GM18858 (cell line): Measurements from ENCODE around the gene SH2D6.

Experiments
- ATAC-seq: cut with Tn5 transposase; IDR thresholded peaks from one replicate; pipeline ENCODE4 v1.9.1; 2021; ENCODE audit not compliant: unreplicated experiment

Gene SH2D6

GRCh38 chr2:85421260-85422071 lies 3.0 kb downstream of the SH2D6 start:
- no peak for ATAC-seq

DNA sequence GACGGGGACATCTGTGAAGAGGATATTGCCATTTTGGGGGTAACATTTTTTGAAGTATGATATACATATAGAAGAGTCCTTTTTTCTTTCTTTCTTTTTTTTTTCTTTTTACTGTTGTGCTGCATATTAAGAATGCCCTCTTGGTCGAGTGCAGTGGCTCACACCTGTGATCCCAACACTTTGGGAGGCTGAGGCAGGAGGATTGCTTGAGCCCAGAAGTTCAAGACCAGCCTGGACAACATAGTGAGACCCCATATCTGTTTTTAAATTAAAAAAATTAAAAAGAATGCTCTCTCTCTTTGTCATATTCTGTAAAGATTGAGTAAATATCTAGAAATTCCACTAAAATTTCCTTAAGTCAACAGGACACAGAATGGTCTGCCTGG lies 3.6 kb downstream of the SH2D6 start:
- no peak for ATAC-seq

DNA sequence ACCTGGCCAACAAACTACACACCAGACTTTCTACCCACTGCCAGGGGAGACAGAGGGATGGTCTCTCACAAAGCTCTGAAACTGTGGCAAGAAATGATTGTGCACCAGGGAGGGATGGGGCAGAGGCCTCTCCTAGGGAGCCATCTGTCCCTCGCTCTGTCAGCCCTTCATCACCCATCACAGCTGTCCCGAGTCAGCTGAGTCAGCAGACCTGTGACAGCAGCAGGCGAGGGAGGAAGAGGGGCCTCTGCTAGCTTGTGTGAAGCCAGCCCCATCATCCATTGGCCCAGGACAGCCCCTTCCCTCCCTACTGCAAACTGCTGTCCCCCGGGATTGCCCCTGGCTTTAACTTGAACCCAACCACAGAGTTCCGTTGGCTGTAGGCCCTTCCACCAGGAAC lies 5.0 kb downstream of the SH2D6 start:
- ATAC-seq: no peak

DNA sequence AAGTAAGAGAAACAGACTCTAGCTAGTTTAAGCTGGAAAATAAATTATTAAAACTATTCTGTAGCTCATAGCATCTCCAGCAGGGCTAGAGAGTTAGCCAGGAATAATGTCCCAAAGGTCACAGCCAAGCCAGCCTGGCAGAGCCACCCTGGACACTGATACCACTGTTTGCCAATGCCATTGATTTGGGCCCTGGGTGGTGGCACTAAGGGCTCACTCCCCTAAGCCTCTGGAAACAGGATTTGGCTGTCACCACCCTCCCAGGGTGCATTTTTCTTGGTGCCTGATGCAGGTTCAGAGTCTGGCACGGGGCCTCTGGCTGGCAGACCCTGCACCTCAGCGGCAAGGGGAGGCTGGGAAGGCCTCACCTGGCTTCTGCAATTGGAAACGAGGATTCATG lies 7.1 kb downstream of the SH2D6 start:
- no peak for ATAC-seq

- ATAC-seq: no peak
These were observed 8.9 kb downstream of the SH2D6 start for GRCh38 chr2:85427300-85427835.

DNA sequence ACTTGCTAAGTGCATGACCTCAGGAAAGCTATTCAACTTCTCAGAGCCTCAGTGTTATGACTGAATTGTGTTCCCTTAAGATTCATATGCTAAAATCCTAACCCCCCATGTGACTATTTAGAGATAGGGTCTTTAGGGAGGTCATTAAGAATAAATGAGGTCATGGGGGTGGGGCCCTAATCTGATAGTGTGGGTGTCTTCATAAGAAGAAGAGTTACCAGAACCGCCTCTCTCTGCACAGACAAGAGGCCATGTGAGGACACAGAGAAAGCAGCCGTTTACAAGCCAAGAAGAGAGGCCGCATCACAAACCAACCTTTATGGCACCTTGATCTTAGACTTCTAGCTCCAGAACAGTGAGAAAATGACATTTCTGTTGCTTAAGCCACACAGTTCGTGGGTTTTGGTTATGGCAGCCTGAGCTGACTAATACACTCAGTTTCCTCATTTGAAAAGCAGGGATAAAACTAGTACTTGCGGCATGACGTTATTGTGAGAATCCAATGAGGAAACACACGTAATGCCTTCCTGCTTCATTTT lies 9.9 kb downstream of the SH2D6 start:
- ATAC-seq: no peak

GRCh38 chr2:85429213-85429923 lies 10.9 kb downstream of the SH2D6 start:
- ATAC-seq: no peak

DNA sequence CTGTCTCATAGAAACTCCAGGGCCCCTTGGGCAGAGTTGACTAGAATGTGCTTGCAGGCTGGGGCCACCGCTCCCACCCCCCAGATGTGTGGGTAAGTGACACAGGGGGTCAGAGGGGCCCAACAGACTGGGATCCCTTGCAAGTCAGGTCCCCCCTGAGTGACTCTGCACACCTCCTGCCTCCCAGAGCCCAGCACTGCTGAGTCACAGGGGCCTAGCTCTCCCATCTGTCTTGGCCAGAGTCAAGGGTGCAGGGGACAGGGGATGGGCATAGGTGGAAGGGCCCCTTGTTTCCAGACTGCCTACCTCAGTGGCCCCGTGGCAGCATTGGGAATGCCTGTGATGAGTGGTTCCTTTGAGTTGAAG lies 11.4 kb downstream of the SH2D6 start:
- ATAC-seq: no peak

DNA sequence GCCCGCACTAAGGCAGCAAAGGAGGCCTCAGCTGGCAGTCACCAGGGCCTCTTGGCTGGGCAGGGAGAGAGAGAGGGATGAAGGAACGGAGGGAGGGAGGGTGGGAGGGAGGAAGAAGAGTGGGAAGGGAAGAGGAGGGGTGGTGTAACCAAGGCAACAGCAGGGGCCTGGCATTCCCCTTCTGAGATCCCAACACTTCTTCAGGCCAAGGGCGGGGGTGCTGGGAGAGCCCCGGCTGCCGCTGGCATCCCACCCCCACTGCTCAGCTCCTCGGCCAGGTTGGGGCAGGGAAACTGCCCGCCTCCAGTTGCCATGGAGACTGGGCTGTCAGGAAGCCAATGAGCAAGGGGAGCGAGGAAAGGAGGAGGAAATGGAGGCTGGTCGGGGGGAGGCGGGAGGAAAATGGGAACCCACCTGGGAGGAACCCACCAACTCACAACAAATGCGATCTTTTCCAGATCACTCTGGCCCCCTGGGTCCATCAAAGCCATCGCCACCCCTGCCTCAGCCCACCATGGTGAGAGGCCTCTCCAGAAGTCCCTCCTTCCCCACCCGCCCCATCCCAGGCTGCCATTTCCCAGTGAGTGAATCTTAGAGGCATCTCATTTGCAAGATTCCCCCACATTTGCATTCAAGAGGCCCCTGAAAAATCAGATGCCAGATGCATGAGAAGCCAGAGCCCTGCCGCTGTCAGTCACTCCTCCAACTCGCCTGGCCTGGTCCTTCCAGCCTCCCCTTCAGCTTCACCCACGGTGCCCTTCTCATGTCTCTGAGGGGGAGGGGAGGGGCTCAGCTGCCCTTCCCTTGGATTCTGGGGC lies 12.4 kb downstream of the SH2D6 start:
- ATAC-seq: no peak

DNA sequence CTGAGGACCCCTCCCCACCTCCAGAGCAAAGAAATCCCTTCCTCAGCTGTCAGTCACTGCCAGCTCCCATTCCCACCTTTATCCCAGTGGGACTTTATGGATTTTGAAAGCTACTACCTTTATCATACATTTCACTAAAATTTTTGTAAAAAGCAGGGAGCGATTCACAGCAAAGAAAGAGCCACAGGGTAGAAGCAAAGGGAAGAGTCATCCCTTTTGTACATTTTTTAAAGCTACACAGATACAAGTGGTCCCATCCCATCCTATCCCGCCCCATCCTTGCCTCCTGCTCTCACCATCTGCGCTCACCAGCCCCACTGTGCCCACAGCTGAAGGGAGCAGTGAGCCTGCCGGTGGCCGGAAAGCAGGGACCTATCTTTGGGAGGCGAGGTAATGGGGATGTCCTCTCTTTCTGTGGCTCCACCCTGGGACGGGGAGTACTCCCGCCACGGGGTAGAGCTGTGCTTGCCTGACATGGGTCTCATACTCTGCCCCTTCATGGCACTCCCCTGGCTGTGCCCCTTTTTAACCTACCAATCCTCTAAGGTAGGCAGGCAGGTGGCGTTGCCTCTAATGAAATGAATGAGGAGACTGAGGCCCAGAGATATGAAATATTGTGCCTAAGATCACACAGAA lies 13.2 kb downstream of the SH2D6 start:
- ATAC-seq: no peak

GRCh38 chr2:85433511-85434089 lies 15.1 kb downstream of the SH2D6 start:
- ATAC-seq: no peak

DNA sequence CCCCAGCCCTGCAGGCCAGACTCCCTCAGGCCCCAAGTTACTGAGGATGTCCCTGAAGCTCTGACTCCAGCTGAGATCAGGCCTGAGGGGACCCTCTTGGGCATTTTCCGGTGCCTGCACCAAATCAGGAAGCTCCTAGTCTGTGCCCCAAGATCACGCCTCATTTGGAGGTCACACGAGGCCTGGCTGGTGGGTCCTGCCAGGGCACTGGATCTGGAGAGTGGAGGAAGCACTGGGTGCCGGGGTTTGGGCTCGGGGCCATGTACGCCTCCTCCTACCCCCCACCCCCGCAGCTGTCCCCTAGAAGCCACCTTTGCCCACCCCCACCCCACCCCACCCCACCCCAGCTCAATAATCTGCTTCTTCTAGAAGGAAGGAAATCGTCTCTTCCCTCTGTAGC lies 16.2 kb downstream of the SH2D6 start:
- ATAC-seq: no peak

DNA sequence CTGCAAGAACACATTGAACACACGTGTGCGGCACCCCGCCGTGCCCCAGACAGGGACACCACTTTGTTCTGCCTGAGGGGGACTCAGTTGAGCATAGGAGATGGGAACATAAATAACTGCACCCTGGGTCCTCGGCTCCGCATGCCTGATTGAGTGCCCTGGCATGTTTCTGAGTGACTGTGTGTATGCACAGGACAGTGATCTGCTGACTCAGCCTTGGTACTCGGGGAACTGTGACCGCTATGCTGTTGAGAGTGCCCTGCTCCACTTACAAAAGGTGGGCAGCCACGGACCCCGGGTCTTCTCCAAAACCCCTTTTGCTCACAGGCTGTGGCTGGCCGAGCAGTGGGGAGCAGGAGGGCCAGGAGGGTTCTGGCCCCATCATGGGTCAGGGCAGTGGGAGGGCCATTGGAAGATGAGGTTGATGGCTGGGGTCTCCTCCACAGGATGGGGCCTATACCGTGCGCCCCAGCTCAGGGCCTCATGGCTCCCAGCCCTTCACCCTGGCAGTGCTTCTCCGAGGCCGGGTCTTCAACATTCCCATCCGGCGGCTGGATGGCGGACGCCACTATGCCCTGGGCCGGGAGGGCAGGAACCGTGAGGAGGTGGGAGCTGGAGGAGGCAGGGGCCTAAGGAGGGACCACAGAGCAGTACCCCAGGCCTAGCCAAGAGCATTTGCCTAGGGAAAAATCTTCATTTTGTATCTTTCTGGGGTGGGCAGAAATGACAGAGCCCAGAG lies 16.9 kb downstream of the SH2D6 start:
- ATAC-seq: no peak

DNA sequence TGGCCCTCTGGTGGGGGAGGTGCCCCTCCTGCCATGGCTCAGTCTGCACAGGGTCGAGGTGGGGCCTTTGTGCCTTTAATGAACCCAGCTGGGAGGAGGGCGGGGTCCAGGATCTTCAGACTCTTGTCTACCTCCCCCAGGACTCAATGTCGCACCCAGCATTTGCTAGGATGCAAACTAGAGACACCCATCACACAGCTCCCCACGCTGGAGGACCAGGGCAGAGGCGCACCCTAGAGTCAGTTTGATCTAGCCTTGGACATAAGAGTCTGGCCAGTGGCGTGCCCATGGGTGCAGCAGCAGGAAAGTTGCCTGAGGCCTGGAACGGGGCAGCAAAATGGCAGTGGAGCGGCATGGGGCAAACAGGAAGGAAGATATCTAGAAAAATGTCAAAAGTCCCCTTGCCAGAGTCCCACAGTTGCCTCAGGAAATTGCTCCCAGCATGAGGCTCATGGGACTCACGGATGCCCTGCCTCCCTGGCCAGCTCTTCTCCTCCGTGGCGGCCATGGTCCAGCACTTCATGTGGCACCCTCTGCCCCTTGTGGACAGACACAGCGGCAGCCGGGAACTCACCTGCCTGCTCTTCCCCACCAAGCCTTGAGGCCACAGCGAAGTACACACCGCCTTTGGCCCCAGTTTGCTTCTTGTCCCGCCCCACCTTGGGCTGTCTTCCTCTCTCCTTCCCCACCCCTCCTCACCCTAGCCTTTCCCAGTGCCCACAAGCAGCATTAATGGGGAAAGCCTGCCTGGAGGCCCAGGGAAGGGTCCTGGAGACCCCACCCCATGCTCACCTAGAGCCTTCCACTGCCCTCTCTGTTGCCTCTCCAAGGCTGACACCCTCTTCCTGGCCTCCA lies 17.7 kb downstream of the SH2D6 start:
- ATAC-seq: no peak

GRCh38 chr2:85436836-85437487 lies 18.4 kb downstream of the SH2D6 start:
- no peak for ATAC-seq

DNA sequence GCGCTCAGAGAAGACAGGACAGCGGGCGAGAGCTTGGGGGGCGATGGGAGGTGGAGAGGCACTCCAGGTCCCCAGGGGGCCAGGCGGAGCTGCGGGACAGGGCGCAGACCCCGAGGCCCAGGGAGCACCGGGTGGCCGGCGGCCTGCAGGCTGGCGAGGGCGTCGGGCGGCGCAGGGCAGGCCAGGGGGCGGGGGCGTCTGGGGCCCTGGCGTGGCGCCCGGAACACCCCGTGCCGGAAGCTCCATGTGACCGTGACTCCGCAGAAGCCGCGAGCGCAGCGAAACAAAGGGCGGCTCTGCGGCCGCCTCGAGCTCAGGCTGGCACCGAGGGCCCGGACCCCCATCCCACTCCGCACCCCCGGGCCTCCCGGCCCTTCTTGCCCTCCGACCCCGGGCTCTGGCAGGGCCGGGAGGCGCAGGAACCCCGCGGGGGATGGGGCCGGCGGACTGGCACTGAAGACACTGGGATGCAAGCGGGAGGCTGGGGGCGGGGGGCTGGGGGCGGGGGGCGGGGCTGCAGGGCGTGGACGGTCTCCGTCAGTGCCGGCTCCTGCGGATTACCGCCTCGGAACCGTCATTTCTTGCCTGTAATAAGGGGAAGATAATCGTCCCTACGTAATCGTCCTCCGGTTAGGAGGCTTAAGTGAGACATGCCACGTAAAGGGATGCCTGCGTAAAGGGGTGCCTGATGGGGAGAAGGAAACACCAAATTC lies 19.1 kb downstream of the SH2D6 start:
- ATAC-seq: peak; percentile 81

DNA sequence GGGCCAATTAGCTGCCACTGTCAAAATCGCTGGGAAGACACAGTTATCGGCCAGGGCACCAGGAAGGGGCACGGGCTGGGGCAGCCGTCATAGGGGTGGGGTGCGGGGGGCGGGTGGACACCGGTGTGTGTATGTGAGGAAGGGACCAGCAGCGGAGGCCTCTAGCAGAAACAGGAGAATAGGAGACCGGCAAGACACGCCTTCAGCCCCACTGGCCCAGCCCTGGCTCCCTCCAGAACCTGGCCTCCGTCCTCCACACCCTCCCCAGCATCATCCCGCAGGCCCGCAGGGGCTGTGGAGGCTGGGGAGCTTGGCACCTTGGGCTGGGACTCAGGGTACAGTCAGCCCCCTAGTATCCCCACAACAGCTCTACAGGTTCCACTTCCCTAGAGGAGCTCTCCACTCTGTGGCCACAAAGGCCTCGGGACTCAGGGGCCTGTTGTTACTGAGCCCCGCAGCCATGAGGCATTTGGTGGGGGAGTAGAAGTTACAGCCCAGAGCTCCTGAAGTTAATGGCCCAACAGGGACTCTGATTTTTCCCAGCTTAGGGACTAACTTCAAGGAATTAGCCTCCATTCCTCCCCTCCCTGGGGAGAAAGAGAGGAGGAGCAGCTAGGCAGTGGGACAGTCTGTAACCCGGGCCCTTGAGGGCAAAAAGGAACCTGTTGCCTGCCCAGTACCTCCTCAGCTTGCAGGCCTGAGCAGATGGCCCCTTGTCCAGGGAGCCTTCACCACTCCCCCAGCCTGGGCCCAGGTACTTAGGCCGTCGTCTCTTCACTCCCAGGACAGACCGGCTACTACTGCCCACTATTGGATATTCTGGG lies 19.9 kb downstream of the SH2D6 start:
- no peak for ATAC-seq
